Myocyte (in vitro differentiated cells): ENCODE data around the gene LINGO1. TPM values are rescaled to one million over a fixed set of nuclear protein-coding genes. Genes with fewer than 3 reads are reported as not detected.

Experiments used
- DNase-seq: peaks from one replicate; pipeline ENCODE4 v3.0.0-alpha.2; 2012; ENCODE audit warnings: low read depth
- total RNA-seq: library from RNA; depleted of rRNA; stranded (reverse); fragments of >200 nt; gene quantifications from 2 replicates; pipeline ENCODE4 v1.2.3, GENCODE V29; 2014

Gene LINGO1
- total RNA-seq, 1 donor from 2014 or later, result not detected

GRCh38 chr15:77633134-77633912 is 611 bp upstream of the LINGO1 start:
- DNase-seq, result peak; percentile 80

GRCh38 chr15:77631745-77632533 is 773 bp downstream of the LINGO1 start:
- DNase-seq, result no peak

- no peak for DNase-seq
Measured at GRCh38 chr15:77630956-77631744, 1.6 kb downstream of the LINGO1 start.

- DNase-seq, result no peak
Measured at GRCh38 chr15:77630056-77630455, 2.7 kb downstream of the LINGO1 start.

GRCh38 chr15:77629070-77630030 is 3.4 kb downstream of the LINGO1 start:
- no peak for DNase-seq

GRCh38 chr15:77628010-77628409 is 4.7 kb downstream of the LINGO1 start:
- DNase-seq, result no peak

GRCh38 chr15:77627581-77627980 is 5.1 kb downstream of the LINGO1 start:
- DNase-seq, result no peak

GRCh38 chr15:77627067-77627466 is 5.6 kb downstream of the LINGO1 start:
- DNase-seq, result no peak

- no peak for DNase-seq
Measured at GRCh38 chr15:77626002-77626401, 6.7 kb downstream of the LINGO1 start.

- DNase-seq, result no peak
Measured at GRCh38 chr15:77625376-77625775, 7.3 kb downstream of the LINGO1 start.

- no peak for DNase-seq
Measured at GRCh38 chr15:77624868-77625267, 7.8 kb downstream of the LINGO1 start.

GRCh38 chr15:77623755-77624524 is 8.8 kb downstream of the LINGO1 start:
- no peak for DNase-seq

GRCh38 chr15:77622934-77623754 is 9.6 kb downstream of the LINGO1 start:
- no peak for DNase-seq

- DNase-seq, result no peak
Measured at GRCh38 chr15:77622209-77622933, 10.3 kb downstream of the LINGO1 start.

- DNase-seq, result no peak
Measured at GRCh38 chr15:77621847-77622208, 10.9 kb downstream of the LINGO1 start.

- no peak for DNase-seq
Measured at GRCh38 chr15:77620960-77621647, 11.6 kb downstream of the LINGO1 start.

GRCh38 chr15:77620297-77620696 is 12.4 kb downstream of the LINGO1 start:
- DNase-seq, result no peak

- DNase-seq, result no peak
Measured at GRCh38 chr15:77619883-77620282, 12.8 kb downstream of the LINGO1 start.
